HG03354 (cell line): ENCODE data around the gene COL9A1.
"Not testable (repeated sequence)": the region's sequence is repeated elsewhere in the genome, so short reads cannot be mapped to it uniquely, and the experiment has no call there.

ENCODE experiments used
- ATAC-seq: cut with Tn5 transposase; IDR thresholded peaks from one replicate; pipeline ENCODE4 v1.9.1; 2021; ENCODE audit warnings: mild to moderate bottlenecking; ENCODE audit not compliant: unreplicated experiment, poor library complexity, severe bottlenecking

COL9A1 gene

DNA sequence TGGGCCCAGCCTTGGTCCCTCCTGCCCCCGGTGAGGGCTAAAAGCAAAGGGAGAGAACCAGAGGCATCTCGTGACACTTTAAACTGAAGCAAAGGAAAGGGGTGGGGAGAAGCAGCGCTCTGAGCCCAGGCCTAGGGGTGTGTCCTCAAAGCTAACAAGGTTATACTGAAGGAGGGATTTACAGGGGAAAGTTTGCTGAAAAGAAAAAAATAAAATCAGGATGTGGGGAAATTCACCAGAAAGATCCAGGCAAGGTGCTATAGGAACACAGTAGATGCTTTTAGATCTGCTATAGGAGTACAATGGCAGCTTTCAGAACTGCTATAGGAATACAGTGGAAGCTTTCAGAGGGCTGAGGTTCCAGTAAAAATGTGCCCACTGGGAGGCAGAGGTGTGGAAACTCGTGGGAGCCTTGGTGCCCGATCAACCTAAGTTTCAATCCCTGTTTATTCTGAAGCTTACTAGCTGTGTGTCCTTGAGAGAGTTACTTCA, at the start of gene COL9A1:
TSS of gene COL9A1 (minus strand) at position 51 of the 492 bp plus-strand sequence. CDS start 160 bp downstream, outside the sequence.
- ATAC-seq, result no peak

DNA sequence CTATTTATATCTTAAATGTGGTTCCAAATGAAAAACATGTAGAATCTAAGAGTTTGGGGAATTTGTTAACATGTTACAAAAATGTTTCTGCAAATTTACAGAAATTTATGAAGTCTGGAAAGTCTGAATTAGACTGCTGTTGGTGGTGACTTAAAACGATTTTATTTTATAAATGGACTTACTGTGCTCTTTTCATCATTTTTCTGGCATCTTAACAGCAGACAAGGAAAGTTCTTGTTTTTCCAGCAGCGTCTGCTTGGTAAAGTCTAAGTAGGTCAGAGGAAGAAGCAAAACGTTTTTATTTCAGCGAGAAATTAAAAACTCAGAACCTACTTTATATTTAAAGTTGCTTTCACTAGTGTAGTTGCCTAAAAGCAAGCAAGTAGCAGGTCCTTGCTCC, 48.6 kb upstream of the COL9A1 start:
- ATAC-seq, result no peak

DNA sequence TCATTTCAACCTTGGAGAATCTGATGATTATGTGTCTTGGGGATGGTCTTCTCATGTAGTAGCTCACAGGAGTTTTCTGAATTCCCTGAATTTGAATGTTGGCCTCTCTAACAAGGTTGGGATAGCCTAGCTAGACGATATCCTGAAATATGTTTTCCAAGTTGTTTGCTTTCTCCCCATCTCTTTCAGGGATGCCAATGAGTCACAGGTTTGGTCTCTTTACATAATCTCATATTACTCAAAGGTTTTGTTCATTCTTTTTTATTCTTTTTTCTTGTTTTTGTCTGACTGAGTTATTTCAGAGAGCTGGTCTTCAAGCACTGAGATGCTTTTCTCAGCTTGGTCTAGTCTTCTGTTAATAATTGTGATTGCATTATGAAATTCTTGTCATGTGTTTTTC, 42.7 kb upstream of the COL9A1 start:
- no peak for ATAC-seq

GRCh38 chr6:70343313-70343712, 40.4 kb upstream of the COL9A1 start:
- ATAC-seq, result no peak

- ATAC-seq, result not testable (repeated sequence)
Observed at GRCh38 chr6:70339810-70340209, 36.9 kb upstream of the COL9A1 start.

GRCh38 chr6:70338775-70339174, 35.9 kb upstream of the COL9A1 start:
- ATAC-seq, result no peak

DNA sequence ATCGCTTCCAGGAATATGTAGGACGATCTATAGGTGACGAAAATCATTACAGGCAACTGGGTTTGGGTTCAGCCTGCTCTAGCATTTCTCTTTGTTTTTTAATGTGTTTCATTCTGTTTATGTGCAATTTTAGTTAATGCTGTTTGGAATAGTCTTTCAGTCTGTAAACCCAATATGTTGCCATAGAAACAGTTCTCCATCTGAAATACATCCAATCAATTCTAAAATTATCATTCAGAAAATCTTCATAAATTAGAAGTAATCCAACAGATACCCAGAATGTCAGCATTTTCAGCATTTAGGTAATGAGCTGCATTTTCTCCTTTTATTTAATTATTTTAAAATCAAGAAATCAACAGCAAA, 34.8 kb upstream of the COL9A1 start:
- no peak for ATAC-seq

DNA sequence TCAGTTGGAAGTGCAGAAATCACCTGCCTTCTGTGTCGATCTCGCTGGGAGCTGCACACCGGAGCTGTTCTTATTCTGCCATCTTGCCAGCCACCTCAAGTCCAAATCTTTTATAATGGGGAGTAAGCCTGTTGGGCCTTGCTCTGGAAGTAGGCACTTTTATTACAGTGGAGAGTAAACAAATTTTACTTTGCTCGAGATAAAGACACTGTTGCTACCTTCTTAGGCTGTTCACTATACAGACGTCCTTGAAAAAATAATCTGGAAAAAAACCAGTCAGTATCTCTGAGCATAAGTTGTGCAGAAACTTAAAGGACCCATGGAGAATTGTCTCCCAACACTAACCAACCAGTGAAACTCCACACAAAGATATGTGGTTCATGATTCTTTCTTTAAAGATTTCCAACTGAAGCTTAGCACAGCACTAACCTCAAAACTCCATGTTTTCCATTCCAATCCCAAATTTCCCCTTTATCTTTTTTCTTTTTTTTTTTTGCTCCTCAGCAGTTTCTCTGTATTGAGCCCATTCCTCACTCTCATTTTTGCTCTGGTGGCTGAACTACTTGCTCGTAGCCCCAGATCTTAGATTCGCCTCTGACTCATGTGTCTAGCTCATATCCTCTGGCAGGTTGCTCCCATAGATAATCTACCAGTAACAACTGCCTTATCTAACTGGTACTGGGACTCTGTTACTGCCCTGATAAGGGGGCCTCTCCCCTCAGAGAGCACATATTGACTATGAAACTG, 34.3 kb upstream of the COL9A1 start:
- ATAC-seq, result no peak

DNA sequence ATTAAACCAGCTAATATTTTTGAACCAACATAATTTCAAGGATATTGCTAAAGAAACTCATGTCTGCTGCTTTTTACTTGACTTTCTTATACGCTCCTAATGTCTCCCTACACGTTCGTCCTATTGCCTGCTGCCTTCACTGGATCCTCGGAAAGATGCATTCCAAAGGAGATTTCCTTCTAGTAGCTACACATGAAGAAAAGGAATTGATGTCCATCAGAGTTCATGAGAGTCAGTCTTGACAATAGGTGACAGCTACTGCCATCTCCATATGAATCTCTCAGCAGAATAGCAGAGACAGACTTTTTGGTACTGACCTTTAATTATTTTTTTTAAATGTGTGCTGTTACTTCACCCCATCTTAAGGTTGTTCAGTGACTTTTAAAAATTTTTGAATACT, 24.2 kb upstream of the COL9A1 start:
- no peak for ATAC-seq

DNA sequence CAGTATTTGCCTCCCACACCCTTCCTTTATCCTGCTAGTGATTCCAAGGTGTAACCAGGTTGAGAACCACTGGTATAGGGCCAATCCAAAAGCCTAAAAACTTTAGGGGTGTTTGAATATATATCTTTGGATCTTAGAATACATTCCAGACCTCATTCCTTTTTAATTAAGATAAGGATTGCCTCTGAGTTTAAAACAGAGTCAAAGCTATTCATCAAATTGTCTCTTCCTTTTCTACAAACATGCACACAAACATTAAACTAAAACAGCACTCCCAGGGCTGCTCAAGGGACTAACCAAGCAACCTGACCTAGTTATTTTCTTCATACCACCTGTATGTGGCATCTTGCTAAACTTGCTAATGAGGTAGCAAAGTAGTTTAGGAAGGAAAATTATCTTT, 22.1 kb upstream of the COL9A1 start:
- ATAC-seq, result no peak

- ATAC-seq, result not testable (repeated sequence)
Observed at GRCh38 chr6:70317799-70318198, 14.9 kb upstream of the COL9A1 start.

GRCh38 chr6:70315079-70315751, 12.3 kb upstream of the COL9A1 start:
- ATAC-seq, result peak; percentile 69

DNA sequence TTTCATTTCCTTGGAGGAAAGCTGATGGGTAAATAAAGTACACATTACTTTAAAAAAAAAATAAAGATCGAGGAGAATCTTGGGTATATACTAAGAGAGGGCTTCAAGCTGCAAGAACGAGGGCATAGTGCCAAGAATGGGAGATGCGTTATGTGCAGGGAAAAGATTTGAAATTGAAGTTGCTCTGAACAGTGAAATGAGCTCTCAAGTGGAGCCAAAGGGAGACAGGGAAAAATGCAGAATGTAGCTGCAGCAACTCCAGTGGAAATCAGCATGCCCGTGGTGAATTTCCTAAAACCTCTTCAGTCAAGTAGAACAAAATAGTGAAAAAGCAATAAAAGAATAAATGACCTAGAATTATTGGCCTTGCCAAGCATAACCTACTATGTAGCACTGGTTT, 11.4 kb upstream of the COL9A1 start:
- no peak for ATAC-seq

GRCh38 chr6:70312165-70312745, 9.4 kb upstream of the COL9A1 start:
- ATAC-seq, result no peak

DNA sequence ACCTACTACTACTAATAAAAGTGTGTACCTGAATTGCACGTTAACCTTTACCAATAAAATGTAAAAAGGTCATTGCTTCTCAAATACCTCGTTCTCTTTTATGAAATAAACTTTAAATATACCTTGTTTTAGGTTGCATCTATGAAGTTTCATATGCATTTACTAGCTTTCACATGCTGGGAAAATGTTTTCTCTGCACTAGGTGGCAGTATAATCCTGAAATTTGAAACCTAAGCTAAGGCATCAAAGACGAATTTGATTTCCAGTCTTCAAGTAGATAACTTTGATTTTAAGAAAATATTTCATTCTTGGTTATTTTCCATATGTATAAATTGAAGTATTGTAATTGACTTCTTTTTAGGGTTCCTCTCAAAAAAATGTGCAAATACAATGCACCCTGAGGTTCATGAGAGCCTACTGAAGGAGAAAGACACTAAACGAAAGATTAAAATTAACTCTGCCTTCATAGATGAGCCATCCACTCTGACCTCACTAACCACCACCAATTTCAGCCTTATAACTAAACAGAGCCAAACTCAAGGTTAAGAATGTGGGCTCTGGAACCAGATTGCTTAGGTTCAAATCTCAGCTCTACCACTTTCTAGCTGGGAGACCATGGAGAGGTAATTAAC, 7.3 kb upstream of the COL9A1 start:
- peak; percentile 53 for ATAC-seq

DNA sequence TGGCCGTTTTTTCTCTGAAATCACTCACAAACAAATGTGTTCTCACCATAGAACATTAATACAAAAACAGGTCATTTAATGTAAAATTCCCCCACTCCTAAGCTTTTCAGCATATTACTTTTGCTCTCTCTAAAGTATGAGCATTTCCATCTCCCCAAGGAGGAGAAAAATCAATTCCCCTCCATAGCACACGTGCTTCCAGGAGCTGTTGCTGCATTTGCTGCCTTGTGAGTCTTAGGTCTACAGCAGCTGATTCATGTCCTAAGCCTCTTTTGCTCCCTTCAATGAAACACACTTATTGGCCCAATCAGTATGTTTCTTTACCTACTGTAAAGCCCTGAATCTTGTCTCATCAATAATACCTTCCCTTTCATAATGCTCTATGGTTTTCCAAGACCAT, 6.4 kb upstream of the COL9A1 start:
- no peak for ATAC-seq

DNA sequence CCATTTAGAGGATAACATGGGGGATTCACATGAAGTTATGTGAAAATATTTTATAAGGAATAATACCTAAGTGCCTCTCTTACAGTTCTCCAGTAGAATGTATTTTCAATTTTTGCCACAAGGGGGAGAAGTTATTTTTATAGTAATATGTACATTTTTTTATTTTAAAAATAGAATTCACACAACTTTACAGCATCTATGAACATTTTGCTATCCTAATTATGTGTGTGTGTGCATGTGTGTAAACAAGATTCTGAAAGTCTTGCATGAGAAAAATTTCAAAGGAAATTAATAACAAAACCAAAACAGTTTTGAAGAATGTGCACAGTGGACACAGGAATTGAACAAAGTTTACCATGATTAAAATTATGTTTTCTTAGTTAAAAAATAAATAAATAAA, 5.3 kb upstream of the COL9A1 start:
- ATAC-seq, result not testable (repeated sequence)

DNA sequence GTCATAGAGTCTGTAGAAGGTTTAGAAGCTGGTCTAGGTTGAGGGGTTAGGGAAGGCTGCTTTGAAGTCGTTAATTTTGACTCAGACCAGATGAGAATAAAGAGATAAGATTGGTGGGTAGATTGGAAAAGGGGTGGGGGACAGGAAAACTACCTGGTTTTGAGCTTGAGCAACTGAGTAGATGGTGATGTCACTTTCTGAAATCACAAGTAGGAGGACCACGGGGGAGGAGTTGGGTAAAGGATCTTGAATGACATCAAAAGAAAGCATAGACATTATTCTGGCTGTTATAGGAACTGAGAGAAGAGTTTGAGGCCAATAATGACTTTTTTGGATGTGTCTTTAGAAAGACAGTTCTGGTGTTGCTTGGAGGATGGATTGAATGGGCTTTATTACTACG, 4.1 kb upstream of the COL9A1 start:
- ATAC-seq, result no peak

GRCh38 chr6:70304616-70305015, 1.7 kb upstream of the COL9A1 start:
- no peak for ATAC-seq

- no peak for ATAC-seq
Observed at GRCh38 chr6:70299456-70299855, 3.4 kb downstream of the COL9A1 start.

DNA sequence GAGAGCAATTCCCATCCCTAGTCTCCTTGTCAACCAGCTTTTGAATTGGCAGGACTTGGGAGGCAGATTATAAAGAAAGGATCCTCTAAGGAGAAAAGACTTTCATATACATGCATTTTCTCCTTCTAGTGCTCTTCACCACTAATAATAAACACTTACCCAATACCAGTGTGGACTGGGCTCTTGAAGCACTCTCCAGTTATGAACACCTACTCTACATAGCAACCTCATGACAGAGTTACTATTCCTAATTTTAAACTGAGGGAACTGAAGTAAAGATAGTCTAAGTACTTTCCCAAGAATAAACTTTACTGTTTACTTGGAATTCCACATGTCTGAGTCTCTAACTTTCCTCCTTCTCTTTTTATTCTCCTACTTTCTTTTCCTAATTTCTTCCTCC, 4.8 kb downstream of the COL9A1 start:
- ATAC-seq, result no peak
